H9 (cell line): ENCODE results near the gene SLAMF7. TPM values are rescaled to one million over a fixed set of nuclear protein-coding genes. Genes with fewer than 3 reads are reported as not detected.

Experiments
- DNase-seq: peaks from one replicate; pipeline ENCODE4 v3.0.0-alpha.2; 2017
- H2AFZ ChIP-seq: one replicate; pipeline ENCODE4 v1.6.1; 2013; ENCODE audit warnings: mild to moderate bottlenecking, low read length, control low read depth, moderate library complexity
- H2AK5ac ChIP-seq: 2 replicates; pipeline ENCODE4 v1.6.1; 2013; ENCODE audit warnings: low read length, control low read depth, mixed read lengths; ENCODE audit not compliant: insufficient read length
- H2BK120ac ChIP-seq: one replicate; pipeline ENCODE4 v1.6.1; 2013; ENCODE audit warnings: low read depth, mild to moderate bottlenecking, low read length, control low read depth, inconsistent platforms; ENCODE audit not compliant: poor library complexity, severe bottlenecking
- H2BK12ac ChIP-seq: 2 replicates; pipeline ENCODE4 v1.6.1; 2013; ENCODE audit warnings: low read length, control low read depth, mixed read lengths, low read depth; ENCODE audit not compliant: insufficient read length
- H2BK15ac ChIP-seq: 2 replicates; pipeline ENCODE4 v1.6.1; 2013; ENCODE audit warnings: low read depth, low read length, control low read depth
- H2BK20ac ChIP-seq: one replicate; pipeline ENCODE4 v1.6.1; 2013; ENCODE audit warnings: low read depth, mild to moderate bottlenecking, low read length, control low read depth, inconsistent platforms; ENCODE audit not compliant: poor library complexity, severe bottlenecking
- H2BK5ac ChIP-seq: 2 replicates; pipeline ENCODE4 v1.6.1; 2013; ENCODE audit warnings: low read length, control low read depth, mixed read lengths; ENCODE audit not compliant: insufficient read length
- H3K14ac ChIP-seq: 2 replicates; pipeline ENCODE4 v1.6.1; 2013; ENCODE audit warnings: low read length, control low read depth; ENCODE audit not compliant: insufficient read depth
- H3K18ac ChIP-seq: 2 replicates; pipeline ENCODE4 v1.6.1; 2013; ENCODE audit warnings: low read depth, mild to moderate bottlenecking, mixed read lengths, low read length, control low read depth; ENCODE audit not compliant: insufficient read length
- H3K23ac ChIP-seq: 2 replicates; pipeline ENCODE4 v1.6.1; 2013; ENCODE audit warnings: low read length, control low read depth, mixed read lengths, low read depth; ENCODE audit not compliant: insufficient read length
- H3K23me2 ChIP-seq: 2 replicates; pipeline ENCODE4 v1.6.1; 2013; ENCODE audit warnings: low read depth, mild to moderate bottlenecking, mixed read lengths, low read length, control low read depth; ENCODE audit not compliant: insufficient read length, poor library complexity, severe bottlenecking
- H3K27ac ChIP-seq: 2 replicates; pipeline ENCODE4 v1.5.1; 2013; ENCODE audit warnings: low read length, control low read depth, mixed read lengths, low read depth; ENCODE audit not compliant: insufficient read length
- H3K27me3 ChIP-seq: 2 replicates; pipeline ENCODE4 v1.6.1; 2013; ENCODE audit warnings: low read length, control low read depth, inconsistent platforms; ENCODE audit not compliant: insufficient read depth
- H3K4ac ChIP-seq: 2 replicates; pipeline ENCODE4 v1.6.1; 2013; ENCODE audit warnings: low read depth, mild to moderate bottlenecking, control low read depth, inconsistent platforms, low read length, moderate library complexity
- H3K4me1 ChIP-seq: 2 replicates; pipeline ENCODE4 v1.6.1; 2013; ENCODE audit warnings: low read length, control low read depth, inconsistent platforms; ENCODE audit not compliant: insufficient read depth
- H3K4me2 ChIP-seq: 2 replicates; pipeline ENCODE4 v1.6.1; 2013; ENCODE audit warnings: low read length, control low read depth, mixed read lengths; ENCODE audit not compliant: insufficient read length, insufficient read depth
- H3K56ac ChIP-seq: 2 replicates; pipeline ENCODE4 v1.6.1; 2013; ENCODE audit warnings: low read depth, mild to moderate bottlenecking, mixed read lengths, low read length, control low read depth; ENCODE audit not compliant: insufficient read length
- H3K79me1 ChIP-seq: 2 replicates; pipeline ENCODE4 v1.6.1; 2013; ENCODE audit warnings: low read depth, mild to moderate bottlenecking, moderate library complexity, low read length, control low read depth, inconsistent platforms; ENCODE audit not compliant: insufficient read depth, poor library complexity, severe bottlenecking
- H3K79me2 ChIP-seq: 2 replicates; pipeline ENCODE4 v1.6.1; 2013; ENCODE audit warnings: low read length, control low read depth, inconsistent platforms; ENCODE audit not compliant: insufficient read depth
- H3K9ac ChIP-seq: 2 replicates; pipeline ENCODE4 v1.6.1; 2013; ENCODE audit warnings: low read length, control low read depth, mixed read lengths; ENCODE audit not compliant: insufficient read length; ENCODE audit errors: extremely low read depth
- H3K9me3 ChIP-seq: one replicate; pipeline ENCODE4 v1.6.1; 2013; ENCODE audit warnings: low read depth, low read length, inconsistent platforms; ENCODE audit not compliant: control insufficient read depth
- H3T11ph ChIP-seq: one replicate; pipeline ENCODE4 v1.6.1; 2013; ENCODE audit warnings: mild to moderate bottlenecking, low read length, control low read depth, inconsistent platforms
- H4K20me1 ChIP-seq: one replicate; pipeline ENCODE4 v1.6.1; 2013; ENCODE audit not compliant: control insufficient read depth, insufficient read length, insufficient read depth
- H4K5ac ChIP-seq: 2 replicates; pipeline ENCODE4 v1.6.1; 2013; ENCODE audit warnings: low read depth, mild to moderate bottlenecking, mixed read lengths, low read length, control low read depth; ENCODE audit not compliant: insufficient read length
- H4K8ac ChIP-seq: replicated peaks from 2 replicates; pipeline ENCODE4 v1.6.1; 2013; ENCODE audit warnings: low read length, control low read depth, mixed read lengths, low read depth; ENCODE audit not compliant: insufficient read length
- H4K91ac ChIP-seq: 2 replicates; pipeline ENCODE4 v1.6.1; 2013; ENCODE audit warnings: low read depth, mild to moderate bottlenecking, moderate library complexity, mixed read lengths, low read length, control low read depth; ENCODE audit not compliant: insufficient read length
- H3K27ac Mint-ChIP-seq, 3 experiments: 2 replicates in 2 of 3; 3 replicates in 1 of 3; pipeline ENCODE4 v1.8.0; 2020 to 2021; ENCODE audit warnings: mixed read lengths in 3 of 3, mild to moderate bottlenecking in 1 of 3, moderate library complexity in 1 of 3
- H3K27me3 Mint-ChIP-seq: 2 replicates; pipeline ENCODE4 v1.8.0; 2021; ENCODE audit warnings: low read depth, mild to moderate bottlenecking, moderate library complexity, mixed read lengths
- H3K36me3 Mint-ChIP-seq, 3 experiments: 2 replicates in 2 of 3; 3 replicates in 1 of 3; pipeline ENCODE4 v1.8.0; 2020 to 2021; ENCODE audit warnings: low read depth in 3 of 3, mixed read lengths in 3 of 3; ENCODE audit not compliant: insufficient read depth in 1 of 3
- H3K4me1 Mint-ChIP-seq, 2 experiments: 2 replicates each; pipeline ENCODE4 v1.8.0; 2020; ENCODE audit warnings: mixed read lengths in 2 of 2
- H3K4me3 Mint-ChIP-seq, 2 experiments: 2 replicates in 1 of 2; 3 replicates in 1 of 2; pipeline ENCODE4 v1.8.0; 2020 to 2021; ENCODE audit warnings: mild to moderate bottlenecking in 2 of 2, mixed read lengths in 2 of 2, moderate library complexity in 1 of 2
- H3K9me3 Mint-ChIP-seq, 2 experiments: 2 replicates in 1 of 2; 3 replicates in 1 of 2; pipeline ENCODE4 v1.8.0; 2020; ENCODE audit warnings: mild to moderate bottlenecking in 2 of 2, mixed read lengths in 2 of 2, moderate library complexity in 1 of 2
- CTCF ChIP-seq: fragments of 200-600 bp; sonication (generic); conservative IDR thresholded peaks from 3 replicates; pipeline ENCODE4 v1.8.0; 2021; ENCODE audit warnings: antibody characterized with exemption, mild to moderate bottlenecking
- WGBS: extraction: QIAGEN DNeasy Blood & Tissue Kit; methylation state at CpG from one replicate; pipeline ENCODE4 v1.1.7; 2013; ENCODE audit warnings: missing lambda C conversion rate, low lambda C conversion rate, mixed read lengths; ENCODE audit not compliant: insufficient read length; ENCODE audit errors: extremely low coverage; 5-methylcytosine and 5-hydroxymethylcytosine counted together
- total RNA-seq: library from RNA; stranded (reverse); gene quantifications from 2 replicates; pipeline ENCODE4 v1.2.1, GENCODE V29; 2021

SLAMF7 gene
- total RNA-seq, 1 experiment from 2014 or later: not detected

GRCh38 chr1:160709715-160710114 is 29.3 kb upstream of the SLAMF7 start:
- no peak overlapping the region for H3K27ac Mint-ChIP-seq

More at GRCh38 chr1:160709715-160710114, 29.3 kb upstream of the SLAMF7 start:
- no peak for DNase-seq
- no peaks in the 10 kb centered on the region for H3K4me1 ChIP-seq
- no peak overlapping the region for H2BK15ac ChIP-seq
- no CpG with 5 or more reads among the region's 1 CpG for WGBS
- no peak overlapping the region for H2BK120ac ChIP-seq
- no peak overlapping the region for H2AK5ac ChIP-seq
- H3K14ac ChIP-seq: no peak overlapping the region
- H3K23me2 ChIP-seq: no peaks in the 10 kb centered on the region
- Mint-ChIP-seq H3K27me3 (peaks cover 1% of the 10 kb centered on the region; the same call in 1 of the 2 replicates), H3K4me1 (no peaks in the 10 kb centered on the region), H3K4me3 (no peak overlapping the region), H3K9me3 (no peaks in the 10 kb centered on the region), H3K36me3 (no peaks in the 10 kb centered on the region)
- no peak overlapping the region for H2BK5ac ChIP-seq
- no peak overlapping the region for H3K4ac ChIP-seq
- no peak overlapping the region for H3K9ac ChIP-seq
- no peaks in the 10 kb centered on the region for H3K79me2 ChIP-seq
- no peak overlapping the region for H2AFZ ChIP-seq
- H3K4me2 ChIP-seq: no peak overlapping the region
- H3K56ac ChIP-seq: no peak overlapping the region
- H3K79me1 ChIP-seq: no peaks in the 10 kb centered on the region
- TF ChIP-seq CTCF: no peak
- no peak overlapping the region for H2BK20ac ChIP-seq
- no peak overlapping the region for H3K27ac ChIP-seq
- no peaks in the 10 kb centered on the region for H4K20me1 ChIP-seq
- H3K9me3 ChIP-seq: no peaks in the 10 kb centered on the region
- no peak overlapping the region for H4K8ac ChIP-seq
- no peak overlapping the region for H3T11ph ChIP-seq
- H3K27me3 ChIP-seq: no peaks in the 10 kb centered on the region
- no peak overlapping the region for H3K18ac ChIP-seq
- no peak overlapping the region for H4K91ac ChIP-seq
- no peak overlapping the region for H4K5ac ChIP-seq
- H2BK12ac ChIP-seq: no peak overlapping the region
- no peak overlapping the region for H3K23ac ChIP-seq
